Measurements from ENCODE around the gene FAM78B.

The FAM78B gene

GRCh38 chr1:166121010-166121409 lies 45.8 kb downstream of the FAM78B start:
- Histone ChIP-seq H3K4me2 (ENCODE audit: low read length) (no peak overlapping the region), H3K27me3 (ENCODE audit: insufficient read depth, low read length) (no peaks in the 10 kb centered on the region), H2AFZ (ENCODE audit: low read length) (no peak overlapping the region), H3K79me2 (ENCODE audit: insufficient read depth, low read length) (no peaks in the 10 kb centered on the region), H3K27ac (ENCODE audit: low read depth, low read length, poor library complexity, severe bottlenecking) (no peak overlapping the region), H3F3A (ENCODE audit: insufficient read depth, low read length) (no peaks in the 10 kb centered on the region), H4K20me1 (ENCODE audit: insufficient read depth, low read length) (no peaks in the 10 kb centered on the region), H3K4me1 (ENCODE audit: insufficient read depth, low read length, severe bottlenecking) (no peaks in the 10 kb centered on the region), H3K9me2 (ENCODE audit: low read depth, low read length) (no peaks in the 10 kb centered on the region), H3K36me3 (ENCODE audit: insufficient read depth, low read length) (no peaks in the 10 kb centered on the region), H3K9ac (ENCODE audit: low read length) (no peak overlapping the region), H3K4me3 (ENCODE audit: low read depth, low read length, poor library complexity, severe bottlenecking) (no peak overlapping the region), H3K9me3 (ENCODE audit: low read length) (no peaks in the 10 kb centered on the region)
- TF ChIP-seq EZH2 (IDR thresholded peaks at IDR 0.05; ENCODE audit: borderline replicate concordance, low read length) (no peak), CTCF (IDR thresholded peaks at IDR 0.05; ENCODE audit: low read length) (no peak)

GRCh38 chr1:166120281-166120680 lies 46.5 kb downstream of the FAM78B start:
- Histone ChIP-seq H3K9me2 (ENCODE audit: low read depth, low read length) (no peaks in the 10 kb centered on the region), H3K79me2 (ENCODE audit: insufficient read depth, low read length) (no peaks in the 10 kb centered on the region), H4K20me1 (ENCODE audit: insufficient read depth, low read length) (no peaks in the 10 kb centered on the region), H2AFZ (ENCODE audit: low read length) (no peak overlapping the region), H3K4me3 (ENCODE audit: low read depth, low read length, poor library complexity, severe bottlenecking) (no peak overlapping the region), H3K9ac (ENCODE audit: low read length) (no peak overlapping the region), H3K9me3 (ENCODE audit: low read length) (no peaks in the 10 kb centered on the region), H3F3A (ENCODE audit: insufficient read depth, low read length) (no peaks in the 10 kb centered on the region), H3K4me2 (ENCODE audit: low read length) (no peak overlapping the region), H3K4me1 (ENCODE audit: insufficient read depth, low read length, severe bottlenecking) (no peaks in the 10 kb centered on the region), H3K36me3 (ENCODE audit: insufficient read depth, low read length) (no peaks in the 10 kb centered on the region), H3K27ac (ENCODE audit: low read depth, low read length, poor library complexity, severe bottlenecking) (no peak overlapping the region), H3K27me3 (ENCODE audit: insufficient read depth, low read length) (no peaks in the 10 kb centered on the region)
- TF ChIP-seq EZH2 (IDR thresholded peaks at IDR 0.05; ENCODE audit: borderline replicate concordance, low read length) (no peak), CTCF (IDR thresholded peaks at IDR 0.05; ENCODE audit: low read length) (no peak)

GRCh38 chr1:166119471-166119965 lies 47.3 kb downstream of the FAM78B start:
- no peaks in the 10 kb centered on the region for H3K9me2 ChIP-seq (ENCODE audit: low read depth, low read length)
- no peak overlapping the region for H3K27ac ChIP-seq (ENCODE audit: low read depth, low read length, poor library complexity, severe bottlenecking)
- TF ChIP-seq EZH2 (IDR thresholded peaks at IDR 0.05; ENCODE audit: borderline replicate concordance, low read length) (no peak), CTCF (IDR thresholded peaks at IDR 0.05; ENCODE audit: low read length) (no peak)
- no peaks in the 10 kb centered on the region for H3K79me2 ChIP-seq (ENCODE audit: insufficient read depth, low read length)
- no peaks in the 10 kb centered on the region for H3K4me1 ChIP-seq (ENCODE audit: insufficient read depth, low read length, severe bottlenecking)
- H3K36me3 ChIP-seq (ENCODE audit: insufficient read depth, low read length) = no peaks in the 10 kb centered on the region
- H3F3A ChIP-seq (ENCODE audit: insufficient read depth, low read length) = no peaks in the 10 kb centered on the region
- no peak overlapping the region for H3K9ac ChIP-seq (ENCODE audit: low read length)
- H3K27me3 ChIP-seq (ENCODE audit: insufficient read depth, low read length) = no peaks in the 10 kb centered on the region
- no peak overlapping the region for H3K4me2 ChIP-seq (ENCODE audit: low read length)
- H3K4me3 ChIP-seq (ENCODE audit: low read depth, low read length, poor library complexity, severe bottlenecking) = no peak overlapping the region
- H4K20me1 ChIP-seq (ENCODE audit: insufficient read depth, low read length) = no peaks in the 10 kb centered on the region
- no peaks in the 10 kb centered on the region for H3K9me3 ChIP-seq (ENCODE audit: low read length)
- H2AFZ ChIP-seq (ENCODE audit: low read length) = no peak overlapping the region

Data from OCI-LY1 (cell line).